Activated CD4-positive, alpha-beta T cell treated with anti-CD3 and anti-CD28 coated beads for 48 hours (primary cell): ENCODE data around the gene SMIM35.

Experiments
- DNase-seq: peaks from one replicate; pipeline ENCODE4 v3.0.0-alpha.2; 2020

The SMIM35 gene

DNA sequence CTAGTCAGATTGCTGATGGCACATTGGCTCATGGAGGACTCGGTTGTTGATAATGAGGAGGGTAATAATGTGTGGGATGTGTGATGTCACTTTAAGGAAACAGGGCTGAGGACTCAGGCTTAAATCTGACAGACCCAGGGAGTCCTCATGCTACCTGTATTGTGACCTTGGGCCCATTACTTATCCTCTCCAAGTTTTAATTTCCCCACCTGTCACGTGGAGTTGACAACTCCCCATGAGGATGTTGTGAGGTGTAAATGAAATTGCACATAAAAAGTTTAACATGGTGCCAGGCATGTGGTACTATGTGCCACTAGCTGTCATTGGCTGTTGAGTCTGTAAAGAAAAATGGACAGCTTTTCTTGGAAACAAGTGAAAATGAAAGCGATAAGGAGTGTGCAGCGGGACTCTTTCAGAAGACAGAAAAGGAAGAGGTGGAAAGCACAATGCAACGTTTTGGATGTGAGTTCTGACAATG, 85.2 kb downstream of the SMIM35 start:
- DNase-seq, result peak; percentile 41

DNA sequence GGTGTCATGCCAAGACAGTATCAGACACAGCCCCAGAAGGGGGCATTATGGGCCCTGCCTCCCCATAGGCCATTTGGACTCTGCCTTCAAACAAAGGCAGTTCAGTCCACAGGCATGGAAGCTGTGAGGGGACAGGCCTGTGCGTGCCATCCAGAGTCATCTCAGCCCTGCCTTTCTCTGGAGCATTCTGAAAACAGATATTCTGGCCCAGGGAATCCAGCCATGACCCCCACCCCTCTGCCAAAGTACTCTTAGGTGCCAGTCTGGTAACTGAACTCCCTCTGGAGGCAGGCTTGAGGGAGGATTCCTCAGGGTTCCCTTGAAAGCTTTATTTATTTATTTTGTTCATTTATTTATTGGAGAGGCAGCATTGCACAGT, 85.9 kb downstream of the SMIM35 start:
- no peak for DNase-seq

- no peak for DNase-seq
These were observed 86.5 kb downstream of the SMIM35 start for GRCh38 chr11:118000067-118000849.

GRCh38 chr11:117999354-117999993, 87.3 kb downstream of the SMIM35 start:
- no peak for DNase-seq

- DNase-seq, result no peak
These were observed 88.0 kb downstream of the SMIM35 start for GRCh38 chr11:117998664-117999353.

GRCh38 chr11:117997823-117998579, 88.8 kb downstream of the SMIM35 start:
- DNase-seq, result peak; percentile 56

- no peak for DNase-seq
These were observed 89.4 kb downstream of the SMIM35 start for GRCh38 chr11:117997406-117997805.

GRCh38 chr11:117996058-117996457, 90.7 kb downstream of the SMIM35 start:
- no peak for DNase-seq

GRCh38 chr11:117995472-117995871, 91.3 kb downstream of the SMIM35 start:
- DNase-seq, result no peak

DNA sequence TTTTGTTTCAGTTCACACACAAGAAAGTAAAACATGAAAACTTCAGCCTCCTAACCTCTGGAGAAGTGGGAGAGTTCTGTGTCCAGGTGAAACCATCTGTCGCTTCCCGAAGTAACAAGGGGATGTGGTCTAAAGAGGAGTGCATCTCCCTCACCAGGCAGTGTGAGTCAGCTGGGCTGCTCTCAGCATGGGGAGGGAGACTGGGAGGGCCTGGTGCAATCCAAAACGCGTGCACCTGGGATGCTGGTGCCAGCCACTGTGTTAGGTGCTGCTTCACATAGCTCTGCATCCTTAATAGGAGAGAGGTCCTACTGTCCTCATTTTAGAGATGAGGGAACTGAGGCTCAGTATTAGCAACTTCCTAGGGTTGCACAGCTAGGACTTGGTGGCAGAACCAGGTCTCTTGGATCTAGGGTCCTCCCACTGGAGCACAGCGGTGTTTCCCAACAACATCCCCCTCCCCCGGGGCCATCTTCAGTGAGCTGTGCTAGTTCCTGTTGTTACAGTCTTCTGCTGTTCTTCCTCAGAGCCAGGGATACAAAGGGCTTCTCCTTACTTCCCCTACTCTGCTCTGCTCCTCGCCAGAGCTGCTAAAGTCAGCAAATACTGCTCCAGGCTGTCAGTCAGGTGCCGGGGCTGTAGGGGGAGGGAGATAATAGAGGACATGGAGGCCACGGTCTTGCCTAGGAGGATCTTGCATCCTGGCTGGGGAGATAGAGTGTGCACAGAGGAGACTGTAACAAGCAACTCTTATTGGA, 92.6 kb downstream of the SMIM35 start:
- no peak for DNase-seq

GRCh38 chr11:117992620-117993019, 94.1 kb downstream of the SMIM35 start:
- DNase-seq, result no peak

- no peak for DNase-seq
These were observed 94.6 kb downstream of the SMIM35 start for GRCh38 chr11:117992136-117992535.

GRCh38 chr11:117989351-117990102, 97.2 kb downstream of the SMIM35 start:
- no peak for DNase-seq

GRCh38 chr11:117986981-117987574, 99.7 kb downstream of the SMIM35 start:
- DNase-seq, result peak; percentile 78

DNA sequence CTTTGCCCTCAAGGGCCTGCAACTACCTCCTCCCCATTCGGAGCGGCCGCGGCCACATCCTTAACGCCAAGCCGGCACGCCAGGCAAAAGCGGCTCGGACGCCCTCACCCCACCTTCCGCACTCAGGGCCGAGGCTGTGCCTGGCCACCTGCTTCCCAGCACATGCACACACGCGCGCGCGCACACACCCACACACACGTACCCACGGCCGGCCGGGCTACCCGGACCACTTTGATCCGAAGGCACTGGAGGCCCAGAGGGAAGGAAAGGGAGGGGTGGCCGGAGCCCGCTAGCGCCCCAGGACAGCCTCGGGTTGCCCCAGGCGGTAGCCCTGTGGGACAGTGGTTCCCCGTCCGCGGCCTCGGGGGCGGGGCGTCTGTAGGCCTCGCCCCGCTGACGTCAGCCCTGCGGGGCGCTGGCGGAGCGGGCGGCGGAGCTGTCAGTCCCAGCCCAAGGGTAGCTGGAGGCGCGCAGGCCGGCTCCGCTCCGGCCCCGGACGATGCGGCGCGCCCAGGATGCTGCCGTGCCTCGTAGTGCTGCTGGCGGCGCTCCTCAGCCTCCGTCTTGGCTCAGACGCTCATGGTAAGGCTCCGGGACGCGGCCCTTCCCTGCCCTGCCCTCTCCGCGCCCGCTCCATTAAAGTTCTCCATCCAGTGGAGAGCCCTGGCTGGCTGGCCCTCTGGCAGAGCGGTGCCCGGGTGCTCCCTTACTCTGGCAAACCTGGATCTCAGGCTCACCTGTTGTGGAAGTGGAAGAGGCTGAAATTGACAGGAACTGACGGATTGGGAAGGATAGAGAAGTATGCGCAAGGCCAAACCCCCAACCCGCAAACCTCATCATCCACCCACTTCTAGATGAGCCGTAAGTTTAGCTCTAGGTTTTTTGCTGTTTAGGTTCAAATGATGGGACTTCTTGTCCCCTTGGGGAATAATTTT, 100.5 kb downstream of the SMIM35 start, which contains the start of gene IL10RA:
Gene IL10RA, plus strand, starts transcription at position 442 of the 935 bp plus-strand sequence. Its CDS starts 74 bp downstream, at position 516.
- DNase-seq, result peak; percentile 90

- no peak for DNase-seq
These were observed 102.3 kb downstream of the SMIM35 start for GRCh38 chr11:117984476-117984875.

DNA sequence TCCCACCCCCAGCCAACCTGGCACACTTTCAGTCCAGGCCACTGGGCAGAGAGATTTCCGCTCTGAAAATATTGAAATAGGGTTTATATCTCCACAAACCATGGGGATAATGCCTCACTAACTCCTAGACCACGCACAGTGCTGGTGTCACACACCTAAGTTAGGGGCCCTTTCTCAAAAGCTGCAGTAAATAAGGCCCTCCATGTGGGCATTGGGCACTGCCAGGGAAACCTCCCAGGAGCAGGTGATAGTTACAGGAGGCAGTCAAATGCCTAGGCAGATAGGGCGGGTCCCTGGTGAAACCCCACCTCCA, 103.6 kb downstream of the SMIM35 start:
- no peak for DNase-seq

GRCh38 chr11:117980720-117981119, 106.0 kb downstream of the SMIM35 start:
- DNase-seq, result no peak

DNA sequence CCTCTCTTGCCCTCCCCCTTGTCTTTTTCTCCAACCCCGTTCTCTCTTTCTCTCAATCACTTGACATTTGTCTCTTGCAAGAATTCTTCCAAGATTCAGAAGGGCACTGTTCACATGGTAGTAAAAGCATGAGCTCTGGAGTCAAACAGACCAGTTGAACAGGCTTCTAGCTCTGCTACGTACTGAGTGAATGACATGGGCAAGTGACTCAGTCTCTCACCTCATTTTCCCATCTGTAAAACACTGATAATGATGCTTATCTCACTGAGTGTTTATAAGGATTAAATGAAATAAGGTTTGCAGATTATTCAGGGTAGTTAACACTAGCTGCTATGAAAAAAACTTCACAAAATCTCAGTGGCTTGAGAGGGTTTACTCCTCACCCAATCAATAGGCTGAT, 106.5 kb downstream of the SMIM35 start:
- no peak for DNase-seq
